ENCODE results near the gene TLE7. TPM values are rescaled to one million over a fixed set of nuclear protein-coding genes. Genes with fewer than 3 reads are reported as not detected.

The TLE7 gene
- total and polyA plus RNA-seq, 3 donors from 2014 or later = 1.7 to 3.0 (median 2.4) TPM

DNA sequence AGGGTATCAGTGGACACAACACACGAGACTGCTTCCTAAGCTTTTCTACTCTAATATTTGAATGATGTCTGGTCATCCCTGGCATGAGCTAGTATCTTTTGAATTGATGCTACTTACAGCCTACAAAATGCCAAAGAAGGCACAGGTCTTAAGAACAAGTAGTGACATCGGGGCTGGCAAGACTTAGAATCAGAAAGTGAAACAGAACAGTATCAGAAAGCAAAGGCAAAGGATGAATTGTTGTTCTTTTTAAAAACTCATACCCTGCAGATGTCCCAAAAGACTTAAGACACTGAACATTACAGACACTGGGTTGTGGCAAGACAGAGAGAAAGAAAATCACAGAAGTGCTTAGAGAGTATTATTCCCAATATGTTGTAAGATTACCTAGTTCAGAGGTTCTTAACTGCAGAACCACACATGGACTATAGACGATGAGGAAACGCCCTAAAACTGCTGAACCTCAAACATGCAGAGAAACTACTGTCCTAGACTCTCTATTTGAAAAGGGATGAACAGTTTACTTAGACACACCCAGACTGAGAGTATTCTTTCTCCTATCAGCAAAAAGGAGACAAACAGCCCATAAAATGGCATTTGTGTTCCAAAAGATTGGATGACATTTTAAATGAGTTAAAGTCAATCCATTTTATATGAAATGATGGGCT, 34.7 kb upstream of the TLE7 start:
- Histone ChIP-seq H3K4me1 (no peaks in the 10 kb centered on the region), H3K27me3 (no peaks in the 10 kb centered on the region), H3K36me3 (ENCODE audit: low read depth, missing control alignments) (no peaks in the 10 kb centered on the region), H3K4me3 (no peak overlapping the region), H3K27ac (no peak overlapping the region), H3K9me3 (no peaks in the 10 kb centered on the region)
- DNase-seq = no peak
- TF ChIP-seq, protein P1, sequence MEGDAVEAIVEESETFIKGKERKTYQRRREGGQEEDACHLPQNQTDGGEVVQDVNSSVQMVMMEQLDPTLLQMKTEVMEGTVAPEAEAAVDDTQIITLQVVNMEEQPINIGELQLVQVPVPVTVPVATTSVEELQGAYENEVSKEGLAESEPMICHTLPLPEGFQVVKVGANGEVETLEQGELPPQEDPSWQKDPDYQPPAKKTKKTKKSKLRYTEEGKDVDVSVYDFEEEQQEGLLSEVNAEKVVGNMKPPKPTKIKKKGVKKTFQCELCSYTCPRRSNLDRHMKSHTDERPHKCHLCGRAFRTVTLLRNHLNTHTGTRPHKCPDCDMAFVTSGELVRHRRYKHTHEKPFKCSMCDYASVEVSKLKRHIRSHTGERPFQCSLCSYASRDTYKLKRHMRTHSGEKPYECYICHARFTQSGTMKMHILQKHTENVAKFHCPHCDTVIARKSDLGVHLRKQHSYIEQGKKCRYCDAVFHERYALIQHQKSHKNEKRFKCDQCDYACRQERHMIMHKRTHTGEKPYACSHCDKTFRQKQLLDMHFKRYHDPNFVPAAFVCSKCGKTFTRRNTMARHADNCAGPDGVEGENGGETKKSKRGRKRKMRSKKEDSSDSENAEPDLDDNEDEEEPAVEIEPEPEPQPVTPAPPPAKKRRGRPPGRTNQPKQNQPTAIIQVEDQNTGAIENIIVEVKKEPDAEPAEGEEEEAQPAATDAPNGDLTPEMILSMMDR (IDR thresholded peaks at IDR 0.05) = no peak
- no peak for TF ChIP-seq POLR2A (IDR thresholded peaks at IDR 0.05)
- intact Hi-C loops (cut with DNase I; ENCODE audit: low total_unique reads) = no loop called here
- 95% methylated on average over 4 of the region's 4 CpGs for WGBS, 2 donors

- no peak overlapping the region for H3K4me3 ChIP-seq
- 92 to 93% methylated on average over 3 of the region's 3 CpGs for WGBS, 2 donors
- intact Hi-C loops (cut with DNase I; ENCODE audit: low total_unique reads) = no loop called here
- H3K4me1 ChIP-seq = no peaks in the 10 kb centered on the region
- TF ChIP-seq POLR2A (IDR thresholded peaks at IDR 0.05) = no peak
- TF ChIP-seq, protein P1 (IDR thresholded peaks at IDR 0.05) = no peak
- no peak for DNase-seq
- no peaks in the 10 kb centered on the region for H3K9me3 ChIP-seq
- H3K27me3 ChIP-seq = no peaks in the 10 kb centered on the region
- no peaks in the 10 kb centered on the region for H3K36me3 ChIP-seq (ENCODE audit: low read depth, missing control alignments)
- H3K27ac ChIP-seq = no peak overlapping the region
Measured at GRCh38 chr16:71474864-71475263, 33.0 kb upstream of the TLE7 start.

GRCh38 chr16:71473891-71474290, 32.0 kb upstream of the TLE7 start:
- 93 to 100% methylated on average over 5 of the region's 5 CpGs for WGBS, 2 donors
- Histone ChIP-seq H3K4me1 (no peaks in the 10 kb centered on the region), H3K27me3 (no peaks in the 10 kb centered on the region), H3K27ac (no peak overlapping the region), H3K9me3 (no peaks in the 10 kb centered on the region), H3K4me3 (no peak overlapping the region), H3K36me3 (ENCODE audit: low read depth, missing control alignments) (no peaks in the 10 kb centered on the region)
- intact Hi-C loops (cut with DNase I; ENCODE audit: low total_unique reads) = no loop called here
- TF ChIP-seq, protein P1 (IDR thresholded peaks at IDR 0.05) = no peak
- no peak for TF ChIP-seq POLR2A (IDR thresholded peaks at IDR 0.05)
- DNase-seq = no peak

DNA sequence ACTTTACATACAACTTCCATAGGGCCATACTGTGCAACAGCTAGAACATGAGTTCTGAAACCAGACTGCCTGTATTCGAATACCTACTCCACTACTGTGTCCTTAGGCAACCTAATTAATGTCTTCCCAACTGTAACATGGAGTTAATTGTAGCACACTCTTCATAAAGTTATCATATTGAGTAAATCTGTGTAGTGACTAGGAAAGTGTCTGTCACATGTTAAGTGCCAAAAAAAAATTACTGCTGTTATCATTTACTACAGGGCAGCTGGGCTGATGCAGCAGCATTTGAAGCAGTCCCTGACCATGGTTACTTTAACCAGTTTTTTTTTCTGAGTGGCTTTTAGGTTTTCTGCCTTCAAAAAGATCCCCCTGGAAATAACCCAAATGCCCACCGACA, 31.1 kb upstream of the TLE7 start:
- no peaks in the 10 kb centered on the region for H3K4me1 ChIP-seq
- 87 to 91% methylated on average over 2 of the region's 2 CpGs for WGBS, 2 donors
- H3K27me3 ChIP-seq = no peaks in the 10 kb centered on the region
- no peak for TF ChIP-seq POLR2A (IDR thresholded peaks at IDR 0.05)
- TF ChIP-seq, protein P1 (IDR thresholded peaks at IDR 0.05) = no peak
- no peaks in the 10 kb centered on the region for H3K9me3 ChIP-seq
- no peak for DNase-seq
- H3K27ac ChIP-seq = no peak overlapping the region
- intact Hi-C loops (cut with DNase I; ENCODE audit: low total_unique reads) = no loop called here
- no peaks in the 10 kb centered on the region for H3K36me3 ChIP-seq (ENCODE audit: low read depth, missing control alignments)
- no peak overlapping the region for H3K4me3 ChIP-seq

DNA sequence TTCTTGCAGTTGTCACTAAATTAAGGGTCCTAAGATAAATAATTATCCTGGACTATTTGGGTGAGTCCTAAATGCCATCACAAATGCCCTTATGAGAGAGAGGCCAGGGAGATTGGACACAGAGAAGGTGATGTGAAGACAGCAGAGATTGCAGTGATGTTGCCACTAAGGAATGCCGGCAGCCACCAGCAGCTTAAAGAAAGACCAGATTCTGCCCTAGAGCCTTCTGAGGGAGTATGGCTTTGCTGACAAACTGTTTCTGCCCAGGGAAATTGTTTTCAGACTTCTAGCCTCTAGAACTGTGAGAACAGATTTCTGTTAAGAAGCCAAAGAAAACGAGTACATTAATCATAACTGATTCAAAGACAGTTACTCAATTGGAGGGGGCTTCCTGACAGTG, 30.2 kb upstream of the TLE7 start:
- Histone ChIP-seq H3K4me1 (no peaks in the 10 kb centered on the region), H3K36me3 (ENCODE audit: low read depth, missing control alignments) (no peaks in the 10 kb centered on the region), H3K4me3 (no peak overlapping the region), H3K27ac (no peak overlapping the region), H3K9me3 (no peaks in the 10 kb centered on the region), H3K27me3 (no peaks in the 10 kb centered on the region)
- no peak for TF ChIP-seq POLR2A (IDR thresholded peaks at IDR 0.05)
- TF ChIP-seq, protein P1 (IDR thresholded peaks at IDR 0.05) = no peak
- WGBS, 2 donors = 72 to 76% methylated on average over 2 of the region's 2 CpGs
- no peak for DNase-seq
- intact Hi-C loops (cut with DNase I; ENCODE audit: low total_unique reads) = no loop called here
